Prostate gland (tissue), 2 donors: ENCODE results near the gene TM4SF20.

Experiments
- CTCF ChIP-seq, 4 experiments: fragments of 200-600 bp in 2 of 4; fragments of 450-650 bp in 2 of 4; sonication (generic) in 2 of 4; IDR thresholded peaks; 1 replicate in 3 of 4; 2 replicates in 1 of 4; pipeline ENCODE4 v1.5.1; 2016 to 2019; ENCODE audit warnings: antibody characterized with exemption in 4 of 4, mild to moderate bottlenecking in 2 of 4, moderate library complexity in 2 of 4
- POLR2AphosphoS5 ChIP-seq: sonication (generic); formaldehyde crosslinking; IDR thresholded peaks from one replicate; pipeline ENCODE4 v1.6.1; 2017; ENCODE audit warnings: antibody characterized with exemption

- TF ChIP-seq CTCF (IDR thresholded peaks at IDR 0.05) (no peak), POLR2AphosphoS5 (no peak)
Observed at GRCh38 chr2:227411320-227411989, 32.3 kb upstream of the TM4SF20 start.
